Measurements from ENCODE around the gene C6orf132.

Gene C6orf132

GRCh38 chr6:42135161-42135560 lies 7.3 kb downstream of the C6orf132 start:
- no peak for DNase-seq (ENCODE audit: low spot score)

DNA sequence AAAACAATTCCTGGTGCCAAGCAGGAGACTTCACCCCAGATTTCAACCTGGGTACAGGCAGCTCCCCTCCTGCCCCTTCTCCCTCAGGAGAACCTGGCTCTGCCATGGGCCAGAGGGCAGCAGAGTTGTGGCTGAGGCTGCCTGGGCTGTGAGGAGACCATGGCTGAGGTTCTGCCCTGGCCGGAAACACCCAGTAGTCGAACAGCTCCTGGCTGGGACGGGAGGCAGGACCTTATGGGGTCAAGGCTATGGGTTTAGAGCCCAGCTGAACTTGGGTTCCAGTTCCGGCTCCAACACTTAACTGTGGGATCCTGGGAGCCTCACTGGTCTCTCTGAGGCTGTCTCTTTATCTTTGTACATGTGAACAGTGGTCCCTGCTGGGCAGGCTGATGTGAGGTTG lies 8.5 kb downstream of the C6orf132 start:
- DNase-seq (ENCODE audit: low spot score), result no peak

- DNase-seq (ENCODE audit: low spot score), result no peak
Observed at GRCh38 chr6:42131531-42131930, 10.9 kb downstream of the C6orf132 start.

DNA sequence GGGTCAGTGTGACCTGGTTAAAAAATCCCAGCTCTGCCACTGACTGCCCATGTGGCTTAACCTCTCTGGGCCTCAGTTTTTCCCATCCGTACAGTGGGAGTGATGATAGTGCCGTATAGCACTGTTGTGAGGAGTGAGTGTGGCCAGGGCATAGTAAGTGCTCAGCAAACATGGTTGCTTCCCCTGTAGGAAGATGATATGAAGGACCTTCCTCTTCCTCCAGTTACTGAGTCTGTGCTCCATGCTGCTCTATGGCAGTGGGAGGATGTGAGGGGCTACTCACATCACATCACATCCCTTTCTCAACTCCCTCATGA lies 13.1 kb downstream of the C6orf132 start:
- DNase-seq (ENCODE audit: low spot score), result no peak

DNA sequence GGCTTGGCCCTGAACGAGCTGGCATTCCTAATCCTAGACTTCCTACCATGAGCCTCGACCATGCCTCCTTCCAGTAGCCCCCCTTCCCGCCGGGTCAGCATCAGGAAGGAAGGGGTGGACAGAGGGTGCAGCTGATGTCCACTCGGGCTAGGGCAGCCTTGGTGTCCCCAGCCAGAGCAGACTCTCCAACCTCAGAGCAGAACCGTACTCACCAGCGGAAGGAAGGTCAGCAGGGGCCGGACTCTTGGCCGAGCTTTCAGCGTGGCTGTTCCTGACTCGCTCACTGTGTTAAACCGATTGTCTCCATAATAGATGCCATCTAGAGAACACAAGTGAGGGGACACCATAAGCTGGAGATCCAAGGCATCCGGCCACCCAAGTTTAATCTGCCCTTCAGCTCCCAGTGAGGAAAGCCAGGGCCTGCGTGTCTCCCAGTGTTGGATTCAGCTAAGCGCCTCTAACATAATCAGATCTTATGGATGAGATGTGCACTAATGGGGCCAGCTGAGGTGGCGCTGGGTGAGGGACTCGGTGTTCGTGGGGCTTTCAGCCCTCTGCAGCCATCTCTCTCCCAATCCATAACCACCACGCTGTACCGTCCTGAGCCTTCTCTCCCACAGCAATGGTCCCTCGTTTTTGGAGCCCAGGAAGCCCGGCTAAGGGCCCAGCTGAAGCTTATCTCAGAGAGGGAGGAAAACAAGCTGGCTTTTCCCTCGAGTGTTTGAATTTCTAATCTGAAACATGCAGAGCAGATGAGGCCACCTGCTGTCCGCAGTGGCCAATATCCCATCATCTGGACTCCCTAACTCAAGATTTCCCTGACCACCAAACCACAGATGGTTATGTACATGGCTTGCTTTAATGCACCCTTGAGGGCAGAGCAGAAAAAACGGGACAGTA lies 13.7 kb downstream of the C6orf132 start:
- DNase-seq (ENCODE audit: low spot score), result no peak

DNA sequence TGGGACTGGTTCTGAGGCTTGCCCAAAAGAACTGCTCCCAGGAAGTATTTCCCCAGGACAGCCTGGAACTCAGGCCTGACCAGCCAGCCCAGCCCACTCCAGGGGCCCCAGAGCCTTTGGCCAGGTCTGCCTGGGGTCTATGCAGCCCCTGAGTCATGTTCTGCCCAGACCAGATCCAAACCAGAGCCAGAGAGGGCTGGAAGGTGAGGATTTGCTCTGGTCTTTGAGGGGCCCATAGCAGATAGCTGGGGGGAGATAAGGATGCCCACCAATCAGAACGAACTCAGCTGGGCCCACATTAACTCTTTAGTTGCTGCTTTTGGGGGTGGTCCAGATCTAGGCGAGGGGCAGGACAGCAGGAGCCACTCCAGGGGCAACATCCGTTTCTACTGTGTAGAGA lies 16.8 kb downstream of the C6orf132 start:
- DNase-seq (ENCODE audit: low spot score), result no peak

- no peak for DNase-seq (ENCODE audit: low spot score)
Observed at GRCh38 chr6:42125231-42125630, 17.2 kb downstream of the C6orf132 start.

DNA sequence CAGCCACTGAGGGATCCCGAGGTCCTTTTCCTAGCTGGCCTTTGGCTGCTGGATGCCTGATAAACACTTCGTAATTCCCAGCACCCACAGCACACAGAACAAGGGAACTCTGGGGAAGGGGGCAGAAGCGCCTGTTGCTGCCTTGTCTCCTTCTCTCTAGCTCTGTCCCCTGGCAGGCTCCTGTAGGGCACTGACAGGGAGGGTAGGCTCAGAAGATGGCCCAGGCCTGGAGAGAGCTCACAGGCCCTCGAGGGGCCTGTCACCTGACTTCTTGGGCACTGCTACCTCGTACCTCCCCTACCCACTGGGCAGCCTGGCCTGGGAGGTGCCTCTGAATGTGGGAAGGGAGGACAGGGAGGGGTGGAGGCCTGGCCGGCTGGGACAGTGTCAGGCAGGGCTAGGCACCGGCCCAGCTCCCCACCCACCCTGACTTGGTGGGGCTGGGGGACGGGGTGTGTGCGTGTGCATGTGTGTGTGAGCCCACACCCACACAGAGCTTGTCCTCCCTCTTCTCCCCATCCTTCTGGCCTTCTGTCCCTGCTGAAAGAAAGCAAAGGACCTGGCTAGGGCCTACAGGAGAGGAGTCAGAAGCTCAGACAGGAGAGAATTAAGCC lies 18.1 kb downstream of the C6orf132 start:
- no peak for DNase-seq (ENCODE audit: low spot score)

GRCh38 chr6:42123379-42124103 lies 18.9 kb downstream of the C6orf132 start:
- no peak for DNase-seq (ENCODE audit: low spot score)

DNA sequence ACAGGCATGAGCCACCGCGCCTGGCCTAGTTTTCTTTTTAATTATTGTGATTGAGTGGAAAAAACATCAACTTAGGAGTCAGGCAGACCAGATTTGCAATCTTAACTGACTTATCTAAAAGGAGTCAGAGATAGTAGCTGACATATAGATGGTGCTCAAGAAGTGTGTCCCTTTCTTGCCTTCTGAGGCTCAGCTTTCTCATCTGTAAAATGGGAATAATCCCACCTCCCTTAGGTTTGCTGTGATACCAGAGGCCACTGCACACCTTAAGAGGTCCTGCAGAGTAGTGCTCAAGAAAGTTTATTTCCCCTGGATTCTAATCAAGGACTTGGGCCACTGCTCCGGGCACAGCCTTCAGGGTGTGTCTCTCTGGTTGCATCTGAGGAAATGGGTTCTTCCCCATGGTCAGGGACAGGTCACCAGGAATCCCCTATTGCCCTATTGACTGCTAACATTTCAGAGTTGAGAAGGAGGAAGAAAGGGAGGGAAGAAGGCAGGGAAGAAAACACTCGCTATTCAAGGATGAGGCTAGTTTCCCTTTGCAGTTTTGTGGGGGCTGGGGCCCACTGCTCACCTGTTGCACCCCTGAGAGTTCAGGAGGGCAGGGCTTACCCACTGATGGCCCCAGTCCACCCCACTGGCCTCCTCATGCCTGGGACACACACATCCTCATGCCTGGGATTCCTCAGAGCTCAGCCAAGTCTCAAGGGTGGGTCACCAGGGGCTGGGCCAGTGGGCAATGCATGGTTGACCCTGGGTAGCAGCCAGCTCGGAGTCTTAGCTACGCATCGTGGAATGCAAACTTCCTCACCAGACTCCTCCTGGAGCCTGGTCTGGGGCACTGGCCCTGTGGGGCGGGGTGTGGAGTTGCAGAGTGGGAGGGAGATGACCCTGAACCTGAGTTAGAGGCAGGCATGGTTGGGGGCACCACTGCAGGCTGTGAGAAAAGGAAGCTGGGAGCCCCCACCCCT lies 21.2 kb downstream of the C6orf132 start:
- no peak for DNase-seq (ENCODE audit: low spot score)

DNA sequence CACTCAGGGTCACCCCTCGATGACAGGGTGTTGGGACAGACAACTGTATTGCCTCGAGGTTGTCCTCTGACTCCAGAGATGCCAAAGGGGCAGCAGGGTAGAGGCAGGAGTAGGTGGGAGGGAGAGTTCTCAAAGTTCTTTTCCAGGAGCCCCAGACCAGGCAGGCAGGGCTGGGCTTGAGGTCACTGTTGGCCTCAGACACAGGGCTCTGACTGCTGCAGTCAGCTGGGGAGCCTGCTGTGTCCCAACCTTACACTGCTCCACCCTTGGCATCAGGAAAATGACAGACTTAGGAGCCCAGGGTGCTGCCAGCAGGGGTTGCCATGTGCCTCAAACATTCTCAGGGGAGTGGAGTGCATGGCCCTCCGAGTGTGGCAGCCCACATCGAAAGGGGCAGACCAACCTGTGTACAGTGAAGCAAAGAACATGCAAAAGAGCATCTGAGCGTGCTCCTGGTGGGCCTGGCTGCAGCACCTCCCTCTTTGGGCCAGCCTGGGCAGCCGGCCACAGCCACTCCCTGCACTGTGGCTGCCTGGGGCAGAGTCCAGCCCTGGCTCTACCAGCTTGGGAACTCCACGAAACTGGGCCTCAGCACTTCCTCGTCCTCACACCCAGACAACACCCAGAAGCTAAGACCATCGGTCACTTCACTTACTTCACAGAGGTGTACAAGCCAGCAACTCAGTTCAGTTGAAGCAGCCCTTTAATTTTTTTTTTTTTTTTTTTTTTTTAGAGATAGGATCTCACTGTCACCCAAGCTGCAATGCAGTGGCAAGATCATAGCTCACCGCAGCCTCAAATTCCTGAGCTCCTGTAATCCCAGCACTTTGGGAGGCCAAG lies 24.0 kb downstream of the C6orf132 start:
- no peak for DNase-seq (ENCODE audit: low spot score)

DNA sequence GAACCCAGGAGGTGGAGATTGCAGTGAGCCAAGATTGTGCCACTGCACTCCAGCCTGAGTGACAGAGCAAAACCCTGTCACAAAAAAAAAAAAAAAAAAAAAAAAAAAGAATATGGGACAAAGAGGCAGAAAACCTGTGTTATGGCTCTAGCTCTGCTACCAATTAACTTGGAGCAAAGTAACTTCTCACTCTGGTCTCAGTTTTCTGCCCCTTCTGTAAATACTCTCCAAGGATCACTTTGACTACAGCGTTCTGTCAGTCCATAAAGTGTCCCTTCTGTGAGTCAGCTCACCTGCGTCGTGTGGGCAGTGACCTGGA lies 24.6 kb downstream of the C6orf132 start:
- DNase-seq (ENCODE audit: low spot score), result no peak

GRCh38 chr6:42113936-42114636 lies 28.3 kb downstream of the C6orf132 start:
- DNase-seq (ENCODE audit: low spot score), result no peak

DNA sequence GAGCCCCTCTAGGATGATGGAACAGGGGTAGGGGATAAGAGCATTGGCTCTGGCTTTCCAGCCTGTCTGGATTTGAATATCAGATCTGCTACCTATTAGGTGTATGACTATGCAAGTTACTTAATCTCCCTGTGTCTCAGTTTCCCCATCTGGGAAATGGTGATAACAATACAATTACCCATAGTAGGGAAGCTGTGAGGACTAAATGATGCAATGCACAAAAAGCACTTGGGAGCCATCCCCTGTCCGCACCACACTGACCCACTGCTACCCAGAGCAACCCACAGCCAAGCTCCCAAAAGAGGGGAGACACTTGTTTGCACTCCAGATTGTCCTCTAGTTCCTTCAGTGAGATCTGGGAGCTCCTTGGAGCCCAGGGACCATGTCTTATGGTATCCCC lies 30.1 kb downstream of the C6orf132 start:
- DNase-seq (ENCODE audit: low spot score), result no peak

DNA sequence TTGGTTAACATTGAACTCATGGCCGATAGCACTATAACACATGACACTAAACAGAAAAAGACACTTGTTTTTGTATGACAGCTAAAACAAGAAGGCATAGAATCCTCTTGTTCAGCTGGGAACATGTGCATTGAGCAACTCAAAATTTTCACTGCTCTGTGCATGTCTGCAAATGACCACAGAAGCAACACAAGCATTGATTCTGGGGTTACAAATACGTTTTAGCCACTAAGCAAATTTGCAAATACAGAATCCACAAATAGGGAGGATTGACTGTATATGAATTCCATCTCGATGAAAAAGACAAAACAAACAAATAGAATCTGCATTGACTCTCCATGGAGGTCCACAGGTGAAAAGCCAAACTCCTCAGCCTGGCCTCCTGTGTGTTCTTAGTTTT lies 31.7 kb downstream of the C6orf132 start:
- no peak for DNase-seq (ENCODE audit: low spot score)

- DNase-seq (ENCODE audit: low spot score), result no peak
Observed at GRCh38 chr6:42108071-42108470, 34.3 kb downstream of the C6orf132 start.

DNA sequence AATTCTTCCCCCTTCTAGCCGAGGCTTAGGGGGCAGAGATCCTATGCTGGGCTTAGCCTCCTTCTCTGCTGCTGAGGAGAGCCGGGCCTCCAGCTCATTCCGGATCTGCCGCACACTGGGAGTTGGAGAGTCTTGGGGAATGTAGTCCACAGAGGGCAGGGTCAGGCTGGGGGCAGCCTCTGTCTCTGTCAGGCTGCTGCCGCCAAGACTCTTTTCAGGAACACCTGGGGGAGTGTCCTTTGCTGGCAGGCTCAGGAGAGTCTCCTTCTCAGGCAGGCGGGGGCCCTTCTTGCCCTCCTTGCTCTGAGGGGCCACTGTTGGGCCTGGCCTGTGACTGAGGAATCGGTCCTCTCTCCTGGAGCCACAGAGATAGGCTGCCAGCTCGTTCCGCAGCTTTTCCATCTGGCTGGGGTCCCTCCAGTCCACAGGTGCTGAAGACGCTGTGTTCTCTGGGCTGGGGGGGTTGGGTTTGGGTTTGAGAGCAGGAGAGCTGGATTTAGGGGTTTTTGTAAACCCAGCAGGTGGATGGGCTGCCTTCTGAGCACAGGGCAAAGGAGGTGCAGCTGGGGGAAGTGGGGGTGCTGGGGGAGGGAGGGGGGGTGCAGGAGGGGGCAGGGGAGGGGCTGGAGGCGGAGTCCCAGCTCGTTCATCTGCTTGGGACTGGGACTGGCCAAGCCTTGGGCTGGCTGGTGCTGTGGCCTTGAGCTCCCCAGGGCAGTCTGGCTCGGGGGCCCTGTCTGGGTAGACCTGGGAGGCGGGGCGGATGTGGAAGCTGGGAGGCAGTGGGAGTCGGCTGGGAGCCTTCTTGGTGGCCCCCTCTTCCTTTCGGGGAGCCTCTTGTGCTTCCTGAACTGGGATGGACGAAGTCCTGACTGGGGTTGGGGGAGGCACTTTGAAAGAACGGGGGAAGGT lies 36.1 kb downstream of the C6orf132 start:
- no peak for DNase-seq (ENCODE audit: low spot score)

DNA sequence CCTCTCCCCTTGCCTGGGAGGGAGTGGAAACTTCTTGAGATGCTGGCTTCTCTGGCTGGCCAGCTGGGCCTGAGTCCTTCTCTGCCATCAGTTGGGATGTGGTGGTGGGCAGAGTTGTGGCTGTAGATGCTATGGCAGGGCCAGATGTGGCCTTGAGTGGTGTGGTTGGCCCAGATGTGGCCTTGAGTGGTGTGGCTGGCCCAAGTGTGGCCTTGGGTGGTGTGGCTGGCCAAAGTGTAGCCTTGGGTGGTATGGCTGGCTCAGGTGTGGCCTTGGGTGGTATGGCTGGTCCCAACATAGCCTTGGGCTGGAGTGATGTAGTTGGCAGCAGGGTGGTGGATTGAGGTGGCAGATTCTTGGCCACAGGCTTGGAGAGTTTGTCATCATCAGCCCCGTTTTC lies 36.7 kb downstream of the C6orf132 start:
- DNase-seq (ENCODE audit: low spot score), result no peak

DNA sequence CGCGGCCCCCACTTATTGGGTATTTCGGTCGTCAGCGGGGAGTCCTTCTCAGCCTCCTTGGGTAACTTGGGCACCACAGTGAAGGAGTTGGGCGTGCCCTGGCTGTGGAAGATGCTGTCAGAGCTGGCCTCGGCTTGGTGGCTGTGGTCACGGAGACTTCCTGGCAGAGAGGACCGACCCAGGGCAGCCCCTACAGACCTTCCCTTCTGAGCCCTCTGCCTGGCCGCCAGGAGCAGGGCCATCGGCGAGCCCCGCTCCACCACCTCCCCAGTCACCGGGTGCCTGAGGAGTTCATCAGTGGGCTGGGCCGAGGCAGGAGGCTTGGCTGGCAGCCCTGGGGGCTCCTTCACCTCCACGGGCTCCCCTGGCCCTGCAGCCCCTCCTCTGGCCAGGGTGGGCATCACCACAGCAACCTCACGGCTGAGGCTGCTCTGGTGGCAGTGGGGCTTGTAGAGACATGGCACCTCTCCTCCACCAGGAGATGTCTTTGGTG lies 37.2 kb downstream of the C6orf132 start:
- no peak for DNase-seq (ENCODE audit: low spot score)
